Skeletal muscle satellite cell (primary cell): ENCODE results near the gene ZNF221.
"Not testable (repeated sequence)": the region's sequence is repeated elsewhere in the genome, so short reads cannot be mapped to it uniquely, and the experiment has no call there.

Experiments used
- H3K27me3 ChIP-seq: 2 replicates; pipeline ENCODE4 v1.7.0; 2013; ENCODE audit warnings: low read length; ENCODE audit not compliant: control insufficient read depth, insufficient read depth
- H3K36me3 ChIP-seq: 2 replicates; pipeline ENCODE4 v1.7.0; 2013; ENCODE audit warnings: mild to moderate bottlenecking, control low read depth, low read length; ENCODE audit not compliant: insufficient read depth
- H3K4me1 ChIP-seq: 2 replicates; pipeline ENCODE4 v1.7.0; 2013; ENCODE audit warnings: low read length; ENCODE audit not compliant: control insufficient read depth, insufficient read depth
- H3K4me2 ChIP-seq: 2 replicates; pipeline ENCODE4 v1.7.0; 2013; ENCODE audit warnings: mild to moderate bottlenecking, low read length
- H3K4me3 ChIP-seq: 2 replicates; pipeline ENCODE4 v1.7.0; 2013; ENCODE audit warnings: low read length
- H3K9ac ChIP-seq: 2 replicates; pipeline ENCODE4 v1.7.0; 2013; ENCODE audit warnings: mild to moderate bottlenecking, low read depth, low read length, moderate library complexity
- H3K9me3 ChIP-seq: replicated peaks from 2 replicates; pipeline ENCODE4 v1.7.0; 2013; ENCODE audit warnings: mild to moderate bottlenecking, control low read depth, low read length

The ZNF221 gene

GRCh38 chr19:43934055-43934984 is 16.7 kb upstream of the ZNF221 start:
- H3K27me3 ChIP-seq = no peaks in the 10 kb centered on the region
- H3K36me3 ChIP-seq = peaks cover 32% of the 10 kb centered on the region
- H3K4me2 ChIP-seq = peak overlapping the region; percentile 94

GRCh38 chr19:43934985-43935708 is 15.9 kb upstream of the ZNF221 start, which contains the start of gene ZNF45:
Gene ZNF45 (minus strand): TSS chr19:43935282. CDS start chr19:43922185, 13,097 bp downstream.
- H3K9ac ChIP-seq = peak within 1 kb of the TSS; percentile 89
- H3K36me3 ChIP-seq = peaks cover 24% of the 10 kb centered on the region
- H3K4me1 ChIP-seq = peaks cover 5% of the 10 kb centered on the region
- no peaks in the 10 kb centered on the region for H3K9me3 ChIP-seq
- peak within 1 kb of the TSS; percentile 86 for H3K4me3 ChIP-seq
- peak within 1 kb of the TSS; percentile 94 for H3K4me2 ChIP-seq
- no peaks in the 10 kb centered on the region for H3K27me3 ChIP-seq

More at GRCh38 chr19:43934055-43934984, 16.7 kb upstream of the ZNF221 start:
- Histone ChIP-seq H3K4me3 (peak overlapping the region; percentile 86), H3K9me3 (no peaks in the 10 kb centered on the region), H3K4me1 (peaks cover 5% of the 10 kb centered on the region), H3K9ac (peak overlapping the region; percentile 89)

- no peaks in the 10 kb centered on the region for H3K9me3 ChIP-seq
- no peak overlapping the region for H3K4me3 ChIP-seq
- H3K4me2 ChIP-seq = no peak overlapping the region
These were observed 14.8 kb upstream of the ZNF221 start for GRCh38 chr19:43936188-43936587.

GRCh38 chr19:43939557-43940260 is 11.3 kb upstream of the ZNF221 start:
- no peak overlapping the region for H3K4me2 ChIP-seq
- no peaks in the 10 kb centered on the region for H3K36me3 ChIP-seq
- no peaks in the 10 kb centered on the region for H3K27me3 ChIP-seq
- no peak overlapping the region for H3K9ac ChIP-seq
- H3K4me3 ChIP-seq = no peak overlapping the region
- H3K4me1 ChIP-seq = no peaks in the 10 kb centered on the region
- H3K9me3 ChIP-seq = no peaks in the 10 kb centered on the region

More at GRCh38 chr19:43936188-43936587, 14.8 kb upstream of the ZNF221 start:
- Histone ChIP-seq H3K27me3 (no peaks in the 10 kb centered on the region), H3K9ac (no peak overlapping the region), H3K4me1 (peaks cover 5% of the 10 kb centered on the region), H3K36me3 (peaks cover 14% of the 10 kb centered on the region)

- H3K4me1 ChIP-seq = no peaks in the 10 kb centered on the region
- H3K4me2 ChIP-seq = no peak overlapping the region
- no peak overlapping the region for H3K4me3 ChIP-seq
- no peak overlapping the region for H3K9ac ChIP-seq
- no peaks in the 10 kb centered on the region for H3K36me3 ChIP-seq
- H3K9me3 ChIP-seq = no peaks in the 10 kb centered on the region
- H3K27me3 ChIP-seq = no peaks in the 10 kb centered on the region
These were observed 10.3 kb upstream of the ZNF221 start for GRCh38 chr19:43940719-43941118.

- Histone ChIP-seq H3K9me3 (no peaks in the 10 kb centered on the region), H3K4me2 (no peak overlapping the region), H3K36me3 (no peaks in the 10 kb centered on the region), H3K9ac (no peak overlapping the region), H3K27me3 (no peaks in the 10 kb centered on the region), H3K4me1 (no peaks in the 10 kb centered on the region), H3K4me3 (no peak overlapping the region)
These were observed 9.8 kb upstream of the ZNF221 start for GRCh38 chr19:43941209-43941608.

- H3K9me3 ChIP-seq, H3K27me3 ChIP-seq, H3K36me3 ChIP-seq, H3K4me3 ChIP-seq, H3K9ac ChIP-seq, H3K4me2 ChIP-seq, H3K4me1 ChIP-seq: not testable (repeated sequence)
These were observed 3.6 kb upstream of the ZNF221 start for GRCh38 chr19:43947412-43947811.

GRCh38 chr19:43949803-43950202 is 1.2 kb upstream of the ZNF221 start:
- H3K4me2 ChIP-seq, H3K27me3 ChIP-seq, H3K4me1 ChIP-seq, H3K9me3 ChIP-seq, H3K4me3 ChIP-seq, H3K36me3 ChIP-seq, H3K9ac ChIP-seq: not testable (repeated sequence)

GRCh38 chr19:43956827-43957226 is 5.8 kb downstream of the ZNF221 start:
- Histone ChIP-seq H3K36me3 (peaks cover 8% of the 10 kb centered on the region), H3K9ac (no peak overlapping the region), H3K4me3 (no peak overlapping the region), H3K27me3 (no peaks in the 10 kb centered on the region), H3K9me3 (no peaks in the 10 kb centered on the region), H3K4me1 (no peaks in the 10 kb centered on the region), H3K4me2 (no peak overlapping the region)

GRCh38 chr19:43957891-43958290 is 6.9 kb downstream of the ZNF221 start:
- Histone ChIP-seq H3K9ac (no peak overlapping the region), H3K9me3 (peaks cover 3% of the 10 kb centered on the region), H3K4me3 (no peak overlapping the region), H3K36me3 (peaks cover 12% of the 10 kb centered on the region), H3K4me2 (no peak overlapping the region), H3K27me3 (no peaks in the 10 kb centered on the region), H3K4me1 (no peaks in the 10 kb centered on the region)

GRCh38 chr19:43960411-43960810 is 9.4 kb downstream of the ZNF221 start:
- peaks cover 23% of the 10 kb centered on the region for H3K36me3 ChIP-seq
- no peak overlapping the region for H3K9ac ChIP-seq
- no peaks in the 10 kb centered on the region for H3K4me1 ChIP-seq
- peaks cover 19% of the 10 kb centered on the region for H3K9me3 ChIP-seq
- no peak overlapping the region for H3K4me3 ChIP-seq
- H3K4me2 ChIP-seq = no peak overlapping the region
- no peaks in the 10 kb centered on the region for H3K27me3 ChIP-seq
